HFF-Myc (cell line): ENCODE measurements around the gene CYP51A1.

ENCODE experiments used
- DNase-seq: peaks from one replicate; pipeline ENCODE4 v3.0.0-alpha.2; 2011; ENCODE audit warnings: low read depth; ENCODE audit errors: extremely low read depth
- H3K4me3 ChIP-seq: replicated peaks from 2 replicates; pipeline ENCODE4 v1.5.1; 2011; ENCODE audit warnings: low read depth, mild to moderate bottlenecking, control low read depth, low read length
- CTCF ChIP-seq: IDR thresholded peaks from 2 replicates; pipeline ENCODE4 v1.5.1; 2012; ENCODE audit warnings: mild to moderate bottlenecking, low read depth, low read length, control low read depth; ENCODE audit errors: missing control alignments

The CYP51A1 gene

GRCh38 chr7:92072121-92072520 is 62.2 kb downstream of the CYP51A1 start:
- no peak overlapping the region for H3K4me3 ChIP-seq
- no peak for TF ChIP-seq CTCF
- no peak for DNase-seq

- H3K4me3 ChIP-seq = no peak overlapping the region
- DNase-seq = no peak
- TF ChIP-seq CTCF = no peak
Measured at GRCh38 chr7:92071032-92071431, 63.2 kb downstream of the CYP51A1 start.

GRCh38 chr7:92064438-92065029 is 69.7 kb downstream of the CYP51A1 start:
- TF ChIP-seq CTCF = no peak
- no peak overlapping the region for H3K4me3 ChIP-seq
- DNase-seq = no peak
